NCI-H1436 treated with DMSO at 0.1 percent for 48 hours (cell line): ENCODE measurements around the gene LCMT2.
A peak's percentile ranks its signal among the peaks of the same experiment; 100 is the strongest.

Experiments used
- DNase-seq: peaks from one replicate; lab custom pipeline; 2025; lab: John Stamatoyannopoulos, UW

The LCMT2 gene

GRCh38 chr15:43329960-43330779 is at the start of gene LCMT2:
LCMT2 (minus strand) TSS chr15:43330573; CDS start chr15:43330489, 84 bp downstream.
- peak; percentile 29 for DNase-seq

GRCh38 chr15:43378601-43379000 is 48.2 kb upstream of the LCMT2 start:
- no peak for DNase-seq

- no peak for DNase-seq
These were observed 45.8 kb upstream of the LCMT2 start for GRCh38 chr15:43376017-43376705.

- peak; percentile 48 for DNase-seq
These were observed 40.9 kb upstream of the LCMT2 start, which contains the start of the genes TUBGCP4 and ZSCAN29 for GRCh38 chr15:43370975-43371974. TUBGCP4 (plus strand) TSS chr15:43371101; CDS start chr15:43371355, 254 bp downstream. ZSCAN29 (minus strand) TSS chr15:43371043; CDS start chr15:43369913, 1,130 bp downstream.

GRCh38 chr15:43370310-43370974 is 40.1 kb upstream of the LCMT2 start:
- DNase-seq, result no peak

- DNase-seq, result no peak
These were observed 31.0 kb upstream of the LCMT2 start for GRCh38 chr15:43361313-43361903.

GRCh38 chr15:43360821-43361220 is 30.4 kb upstream of the LCMT2 start:
- DNase-seq, result no peak

GRCh38 chr15:43352693-43353382 is 22.5 kb upstream of the LCMT2 start:
- DNase-seq, result no peak

GRCh38 chr15:43347114-43347513 is 16.7 kb upstream of the LCMT2 start:
- DNase-seq, result no peak

GRCh38 chr15:43346305-43346704 is 15.9 kb upstream of the LCMT2 start:
- DNase-seq, result no peak

GRCh38 chr15:43330780-43331087 is 361 bp upstream of the LCMT2 start:
- no peak for DNase-seq

GRCh38 chr15:43329217-43329959 is 985 bp downstream of the LCMT2 start:
- no peak for DNase-seq

- no peak for DNase-seq
These were observed 5.2 kb downstream of the LCMT2 start for GRCh38 chr15:43325039-43325684.

- no peak for DNase-seq
These were observed 11.2 kb downstream of the LCMT2 start for GRCh38 chr15:43318990-43319771.

GRCh38 chr15:43317566-43318184 is 12.7 kb downstream of the LCMT2 start:
- DNase-seq, result no peak

- no peak for DNase-seq
These were observed 13.4 kb downstream of the LCMT2 start for GRCh38 chr15:43316971-43317346.

- no peak for DNase-seq
These were observed 14.1 kb downstream of the LCMT2 start for GRCh38 chr15:43316016-43316970.
